ENCODE measurements around the gene KIF6.
A peak's percentile ranks its signal among the peaks of the same experiment; 100 is the strongest.
"Not testable (repeated sequence)": the region's sequence is repeated elsewhere in the genome, so short reads cannot be mapped to it uniquely, and the experiment has no call there.

KIF6 gene

DNA sequence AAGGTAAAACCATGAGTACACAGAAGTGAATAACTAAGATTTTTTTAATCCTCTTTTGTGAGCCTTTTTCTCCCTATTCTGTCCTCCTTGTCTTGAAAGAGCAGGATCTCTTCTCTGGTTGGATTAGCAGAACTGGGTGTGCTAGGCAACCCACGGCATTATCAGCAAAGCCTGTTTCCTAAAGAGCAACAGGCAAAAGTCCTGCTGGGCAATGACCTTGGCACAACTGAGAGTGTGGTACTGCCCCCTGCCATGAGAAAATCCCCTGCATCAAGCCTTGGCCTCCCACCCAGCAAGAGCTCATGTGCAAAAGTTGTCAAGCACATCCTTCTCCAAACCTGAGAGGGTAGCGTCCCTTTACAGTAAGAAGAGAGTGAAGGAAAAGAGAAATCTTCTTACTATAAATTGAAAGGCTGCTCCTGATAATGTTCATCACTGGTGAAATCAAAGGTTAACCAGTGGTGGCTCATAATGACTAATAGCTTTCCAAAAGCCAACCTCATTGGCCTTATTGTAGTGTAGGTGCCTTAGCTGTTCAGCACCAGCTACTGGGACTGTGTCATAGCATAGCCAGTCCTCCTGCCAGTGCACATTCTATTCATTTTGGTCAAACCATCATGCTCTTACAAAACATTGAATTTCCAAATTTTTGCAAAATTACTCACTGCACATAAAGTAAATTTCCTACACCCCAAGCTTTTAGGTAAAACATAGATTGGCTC lies 17.1 kb downstream of the KIF6 start:
- no peak for DNase-seq

DNA sequence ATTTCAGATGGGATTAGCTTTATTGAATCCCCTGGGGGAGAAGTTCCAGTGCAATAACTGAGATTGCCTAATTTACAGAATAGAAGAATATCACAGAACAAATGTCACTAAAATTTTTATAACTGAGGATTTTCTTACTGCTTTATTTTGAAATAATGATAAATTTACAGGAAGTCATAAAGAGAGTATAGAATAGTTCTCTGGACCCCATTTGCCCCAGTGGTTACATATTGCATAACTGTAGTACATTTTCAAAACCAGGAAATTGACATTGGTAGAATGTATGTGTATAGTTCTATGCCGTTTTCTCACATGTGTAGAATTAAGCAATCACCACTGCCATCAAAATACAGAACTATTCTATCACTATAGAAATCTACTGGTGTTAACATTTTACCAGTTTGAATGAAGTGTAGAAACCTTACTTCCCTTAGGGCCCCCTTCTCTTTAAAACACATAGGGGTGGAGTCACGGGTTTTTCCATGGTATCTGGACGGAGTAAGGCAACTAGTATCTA lies 18.3 kb downstream of the KIF6 start:
- no peak for DNase-seq

DNA sequence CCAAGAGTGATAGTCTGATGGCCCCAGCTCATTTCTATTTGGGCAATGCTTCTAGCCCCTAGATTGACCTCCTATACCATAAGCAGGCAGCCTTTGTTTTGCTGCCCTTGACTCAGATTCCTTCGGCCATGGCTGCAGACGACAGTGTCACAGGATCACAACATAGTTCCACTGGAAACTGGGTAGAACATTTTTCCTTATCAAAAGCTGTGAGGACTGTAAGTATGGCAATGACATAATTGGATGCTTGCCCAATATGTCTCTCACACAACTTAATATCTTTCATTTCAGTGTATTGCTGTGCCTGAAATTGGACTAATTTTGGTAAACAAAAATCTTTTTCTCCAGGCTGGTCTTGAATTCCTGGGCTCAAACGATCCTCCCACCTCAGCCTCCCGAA lies 22.9 kb downstream of the KIF6 start:
- DNase-seq, result no peak

DNA sequence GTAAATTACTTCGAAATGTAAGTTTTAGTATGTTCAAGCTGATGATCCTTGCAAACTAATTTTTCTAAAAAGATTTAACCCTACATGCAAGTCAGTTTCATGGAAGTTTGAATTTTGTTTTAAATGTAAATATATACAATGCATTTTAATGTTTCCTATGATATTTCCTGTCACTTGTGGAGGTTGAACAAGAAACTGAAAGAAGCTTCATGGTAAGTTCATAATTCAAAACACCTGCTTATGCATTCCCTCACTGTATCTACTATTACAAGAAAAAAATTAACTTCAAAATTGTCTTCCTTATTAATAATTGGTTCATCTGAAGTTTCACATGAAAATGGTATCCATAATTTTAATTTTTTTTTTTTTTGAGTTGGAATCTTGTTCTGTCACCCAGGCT lies 24.8 kb downstream of the KIF6 start:
- DNase-seq, result no peak

DNA sequence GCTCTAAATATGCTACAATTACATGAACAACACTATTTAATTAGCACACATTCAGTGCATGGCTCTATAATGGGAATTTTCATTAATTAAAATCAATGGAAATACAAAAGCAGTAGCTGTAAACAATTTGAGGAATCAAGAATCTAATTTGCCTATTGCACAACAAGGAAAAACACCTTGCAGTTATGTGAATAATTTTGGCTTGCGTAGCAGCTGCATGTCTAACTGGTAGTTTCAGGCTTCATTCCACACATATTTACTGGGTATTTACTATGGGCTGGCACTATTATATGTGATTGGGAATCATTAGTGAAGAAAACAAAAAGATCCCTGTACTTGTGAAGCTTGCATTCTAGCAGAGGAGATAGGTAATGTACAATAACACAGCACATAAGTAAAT lies 26.4 kb downstream of the KIF6 start:
- DNase-seq, result no peak

DNA sequence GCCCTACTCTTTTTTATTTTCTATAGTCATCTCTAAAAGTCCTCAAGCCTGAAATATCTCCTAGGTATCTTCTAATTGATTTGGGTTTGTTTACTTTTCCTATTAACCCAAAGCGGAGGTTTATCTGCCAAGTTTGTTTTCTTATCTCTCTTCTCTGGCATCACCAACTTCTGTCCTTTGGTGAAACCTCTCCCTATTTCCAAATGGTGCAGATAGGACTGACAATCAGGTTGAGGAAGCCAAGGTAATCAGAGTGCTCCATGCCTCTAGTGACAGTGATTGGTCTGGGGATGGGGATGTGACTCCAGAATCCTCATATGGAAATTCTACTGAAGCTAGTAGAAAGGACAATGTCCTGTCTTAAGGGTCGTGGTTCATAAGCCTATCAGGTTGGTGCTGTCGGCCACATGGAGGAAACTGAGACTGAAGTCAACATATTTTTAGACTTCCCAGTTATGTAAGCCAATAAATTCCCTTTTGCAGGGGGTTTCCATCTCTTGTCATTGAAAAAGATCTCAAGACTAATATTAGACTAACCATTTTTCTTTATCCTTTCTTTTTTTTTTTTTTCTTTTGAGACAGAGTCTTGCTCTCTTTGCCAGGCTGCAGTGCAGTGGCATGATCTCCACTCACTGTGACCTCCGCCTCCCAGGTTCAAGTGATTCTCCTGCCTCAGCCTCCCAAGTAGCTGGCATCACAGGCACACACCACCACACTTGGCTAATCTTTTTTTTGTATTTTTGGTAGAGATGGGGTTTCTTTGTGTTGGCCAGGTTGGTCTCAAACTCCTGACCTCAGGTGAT lies 28.0 kb downstream of the KIF6 start:
- no peak for DNase-seq

- no peak for DNase-seq
Observed at GRCh38 chr6:39695447-39695846, 29.8 kb downstream of the KIF6 start.

DNA sequence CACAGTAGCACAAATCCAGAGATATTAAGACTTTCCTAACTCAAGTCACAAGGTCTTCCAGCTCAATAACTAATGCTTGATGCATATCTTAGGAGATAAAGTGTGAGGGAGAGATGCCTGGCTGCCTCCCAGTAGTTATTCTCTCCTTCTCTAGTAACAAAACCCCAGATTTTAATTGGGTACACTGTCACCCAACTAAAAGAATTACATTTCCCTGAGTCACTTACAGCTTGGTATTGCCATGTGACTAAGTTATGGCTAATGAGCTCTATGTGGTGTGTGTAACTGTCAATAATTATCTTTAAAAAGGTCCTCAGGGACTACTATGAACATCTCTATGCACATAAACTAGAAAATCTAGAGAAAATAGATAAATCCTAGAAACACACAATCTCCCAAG lies 32.0 kb downstream of the KIF6 start:
- DNase-seq, result no peak

DNA sequence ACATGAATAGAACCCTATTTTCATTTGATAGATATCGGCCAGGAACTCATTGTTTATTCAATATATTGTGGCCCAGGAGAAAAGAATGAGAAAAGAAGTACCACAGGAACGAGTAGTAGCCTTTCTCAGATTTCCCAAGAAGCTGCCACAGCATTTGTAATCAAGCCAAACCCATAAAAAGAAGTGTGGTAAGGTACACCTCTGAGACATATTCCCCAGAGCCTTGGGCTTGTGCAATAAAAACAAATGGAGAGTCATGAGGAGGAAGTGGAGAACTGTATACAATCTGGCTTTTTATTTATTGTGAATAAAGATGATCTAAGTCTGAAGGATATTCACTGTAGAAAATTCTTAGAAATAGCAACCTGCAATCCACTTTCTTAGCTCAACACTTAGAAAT lies 36.7 kb downstream of the KIF6 start:
- DNase-seq, result no peak

DNA sequence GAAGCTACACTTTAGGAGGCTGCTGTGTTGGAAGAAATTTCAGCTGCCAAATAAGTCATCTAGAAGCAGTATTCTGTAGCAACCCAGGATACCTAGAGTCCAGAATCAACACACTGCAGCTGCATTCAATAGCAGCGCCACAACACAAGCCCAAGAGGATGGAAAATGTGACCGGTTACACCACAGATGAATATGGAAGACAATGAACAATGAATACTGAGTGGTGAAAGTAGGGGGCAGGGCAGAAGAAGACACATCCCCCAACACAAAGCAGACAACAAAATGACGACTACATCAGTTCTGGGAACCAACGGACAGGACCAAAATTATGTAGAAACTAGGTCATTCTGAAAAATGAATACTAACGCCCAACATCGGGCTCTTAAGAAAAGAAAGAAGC lies 38.2 kb downstream of the KIF6 start:
- DNase-seq, result peak; percentile 75 to 91

DNA sequence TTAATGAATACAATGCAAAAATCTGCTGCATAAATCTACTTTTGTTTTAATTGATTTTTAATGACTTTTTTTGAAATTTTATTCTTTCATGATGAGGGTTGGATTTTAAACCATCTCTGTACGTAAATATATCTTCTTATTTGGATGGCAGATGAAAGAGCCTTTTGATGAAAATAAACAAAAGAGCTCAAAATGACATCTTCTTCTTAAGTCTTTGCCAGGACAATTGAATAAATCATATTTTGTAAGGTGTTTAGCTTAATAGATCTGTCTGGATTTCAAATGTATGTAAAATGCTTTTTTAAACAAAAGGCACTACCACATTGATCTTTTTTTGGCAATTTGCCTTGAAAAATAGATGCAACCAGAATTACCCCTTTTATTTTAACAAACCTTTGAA lies 39.3 kb downstream of the KIF6 start:
- no peak for DNase-seq

- no peak for DNase-seq
Observed at GRCh38 chr6:39685489-39685826, 39.8 kb downstream of the KIF6 start.

DNA sequence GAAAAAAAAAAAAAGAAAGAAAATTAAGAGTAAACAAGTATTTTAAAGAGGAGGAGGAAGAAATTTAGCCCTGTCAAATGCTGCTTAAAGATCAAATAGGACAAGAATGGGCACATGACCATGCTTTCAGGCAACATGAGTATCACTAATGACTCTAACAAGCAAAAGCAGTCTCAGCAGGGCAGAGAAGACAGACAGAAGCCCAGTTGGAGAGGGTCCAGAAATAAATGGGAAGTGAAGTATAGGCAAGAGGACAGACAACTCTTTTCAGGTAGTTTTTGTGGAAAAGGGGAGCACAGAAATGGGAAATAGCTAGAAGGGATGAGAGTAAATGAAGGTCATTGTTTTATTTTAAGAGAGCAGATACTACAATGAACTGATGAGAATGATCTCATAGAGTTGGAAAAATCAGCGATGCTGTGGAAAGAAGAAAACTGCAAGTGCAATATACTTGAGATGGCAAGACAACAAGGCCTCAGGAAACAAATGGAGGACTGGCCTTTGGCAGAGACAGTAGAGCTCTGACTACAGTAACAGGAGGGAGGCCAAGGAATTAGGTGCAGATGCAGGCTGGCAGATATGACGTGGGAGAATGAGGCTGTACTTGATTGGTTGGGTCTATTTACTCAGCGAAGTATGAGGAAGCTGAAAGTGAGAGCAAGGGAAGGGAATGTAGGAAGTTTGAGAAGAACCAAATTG lies 40.3 kb downstream of the KIF6 start:
- no peak for DNase-seq

GRCh38 chr6:39681674-39682121 lies 43.5 kb downstream of the KIF6 start:
- DNase-seq, result no peak

DNA sequence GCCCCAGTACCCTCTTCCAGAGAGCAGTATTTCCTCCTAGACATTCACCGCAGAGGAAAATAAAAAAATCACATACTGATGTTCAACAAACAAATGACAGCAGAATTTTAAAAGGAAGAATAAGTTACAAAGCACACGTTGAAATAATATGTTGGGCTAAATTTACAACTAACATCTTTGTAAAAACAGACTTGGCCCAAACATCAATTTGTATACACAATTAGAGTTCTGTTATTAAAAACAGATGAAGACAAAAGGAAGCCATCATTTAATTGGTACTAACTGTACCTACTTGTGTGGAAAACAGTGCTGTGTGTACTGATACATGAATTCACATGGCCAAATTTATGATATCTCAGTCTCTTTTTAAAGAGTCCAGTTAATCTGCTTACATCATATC lies 46.3 kb downstream of the KIF6 start:
- DNase-seq, result no peak

DNA sequence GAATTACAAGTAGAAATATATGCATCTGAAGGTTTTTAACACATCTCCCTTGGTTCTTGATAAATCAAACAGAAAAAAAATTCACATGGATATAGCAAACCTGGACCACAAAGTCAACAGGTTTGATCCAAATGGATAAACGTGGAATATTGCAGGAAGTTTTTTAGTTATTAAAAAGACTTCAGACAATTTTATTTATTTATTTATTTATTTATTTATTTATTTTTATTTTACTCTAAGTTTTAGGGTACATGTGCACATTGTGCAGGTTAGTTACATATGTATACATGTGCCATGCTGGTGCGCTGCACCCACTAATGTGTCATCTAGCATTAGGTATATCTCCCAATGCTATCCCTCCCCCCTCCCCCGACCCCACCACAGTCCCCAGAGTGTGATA lies 47.9 kb downstream of the KIF6 start:
- DNase-seq, result not testable (repeated sequence)

DNA sequence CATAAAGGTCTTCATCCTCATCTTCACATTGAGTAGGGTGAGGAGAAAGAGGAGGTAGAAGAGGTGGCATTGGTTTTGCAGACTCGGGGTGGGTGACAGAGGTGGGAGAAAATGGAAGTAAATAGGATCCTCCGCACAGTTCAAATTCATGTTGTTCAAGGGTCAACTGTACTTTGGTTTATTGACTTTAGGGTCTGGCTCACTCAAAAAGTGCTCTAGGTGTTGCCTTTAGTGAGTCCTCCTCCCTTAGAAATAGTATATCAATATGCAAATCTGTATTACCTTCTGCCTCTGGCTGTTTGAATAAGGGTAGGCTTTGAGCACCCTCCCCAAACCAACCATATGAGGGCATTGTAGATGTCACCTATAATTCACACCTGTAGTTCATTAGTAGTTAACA lies 54.7 kb downstream of the KIF6 start:
- no peak for DNase-seq

DNA sequence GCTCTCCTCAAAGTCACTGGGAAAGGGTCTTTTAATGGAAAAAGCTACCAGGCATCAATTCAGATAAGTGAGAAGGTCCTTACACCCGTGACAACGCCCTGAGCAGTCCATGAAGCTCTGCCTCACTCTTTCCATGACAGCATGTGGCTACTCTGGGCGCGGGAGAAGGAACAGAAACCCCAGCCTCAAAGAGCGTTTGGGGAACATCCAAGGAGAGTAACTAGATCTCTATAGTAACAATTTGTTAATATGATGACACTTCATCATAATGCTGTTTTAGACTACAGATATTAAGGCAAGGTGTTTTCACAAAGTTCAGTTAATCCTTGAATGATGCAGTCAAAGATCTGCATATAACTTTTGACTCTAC lies 55.2 kb downstream of the KIF6 start:
- DNase-seq, result no peak

DNA sequence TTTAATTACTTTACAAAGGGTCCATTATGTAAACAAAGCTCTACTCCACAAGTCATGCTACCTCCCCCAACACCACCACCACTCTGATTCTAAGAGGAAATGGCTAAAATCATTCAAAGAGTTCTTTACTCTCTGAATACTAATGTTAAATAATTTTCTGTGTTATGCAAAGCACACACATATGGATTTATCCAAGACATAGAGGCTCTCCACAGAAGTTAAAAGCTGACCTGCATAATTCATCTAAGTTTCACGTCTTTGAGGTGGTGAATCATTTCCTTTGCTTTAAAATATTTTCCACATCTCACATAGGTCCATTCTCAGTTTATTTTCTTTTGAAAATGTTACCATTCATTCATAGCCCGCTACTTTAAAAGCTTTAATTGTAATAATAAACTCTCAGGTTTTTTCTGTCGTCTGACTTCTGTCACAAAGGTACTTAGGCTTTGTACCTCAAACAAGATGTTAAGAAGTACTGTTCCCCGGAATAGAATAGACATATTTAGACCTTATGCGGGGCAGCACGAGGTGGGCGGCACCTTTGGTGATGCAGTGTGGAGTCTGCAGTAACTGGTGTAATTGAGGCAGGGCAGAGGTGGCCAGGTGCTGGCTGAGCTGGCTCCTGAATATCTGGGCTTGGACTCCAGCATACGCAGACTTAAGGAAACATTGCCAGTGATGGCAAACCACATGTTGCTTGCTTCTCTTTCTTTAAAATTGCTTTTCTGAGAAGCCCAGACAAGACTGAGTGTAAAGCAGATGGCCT lies 55.8 kb downstream of the KIF6 start:
- no peak for DNase-seq

- no peak for DNase-seq
Observed at GRCh38 chr6:39666706-39667489, 58.3 kb downstream of the KIF6 start.

- DNase-seq, result no peak
Observed at GRCh38 chr6:39665861-39666260, 59.3 kb downstream of the KIF6 start.

DNA sequence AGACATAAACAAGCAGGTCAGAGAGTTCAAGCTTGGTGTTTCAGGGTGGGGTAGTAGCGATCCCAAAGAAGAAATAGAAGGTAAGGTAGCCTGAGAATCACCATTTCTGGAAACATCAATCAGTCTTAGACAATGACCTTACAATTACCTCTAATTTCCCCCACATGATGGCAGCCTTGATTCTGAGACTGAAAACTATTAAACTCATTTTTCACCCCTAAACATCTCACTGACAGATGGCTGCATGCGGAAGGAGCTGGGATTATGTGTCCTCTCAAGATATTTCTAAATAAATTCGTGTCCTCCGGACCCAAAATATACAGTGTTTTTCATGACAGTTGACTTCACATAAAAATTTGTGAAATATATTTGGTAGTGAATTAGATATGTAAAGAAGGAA lies 61.0 kb downstream of the KIF6 start:
- peak in 1 of 2 donors; percentile 65 for DNase-seq
